Smooth muscle cell of the brain vasculature (primary cell): ENCODE measurements around the gene CTSW.
"Not testable (repeated sequence)": the region's sequence is repeated elsewhere in the genome, so short reads cannot be mapped to it uniquely, and the experiment has no call there.

Experiments
- DNase-seq: peaks from one replicate; pipeline ENCODE4 v3.0.0-alpha.2; 2012; ENCODE audit warnings: low read depth, low spot score

Gene CTSW

DNA sequence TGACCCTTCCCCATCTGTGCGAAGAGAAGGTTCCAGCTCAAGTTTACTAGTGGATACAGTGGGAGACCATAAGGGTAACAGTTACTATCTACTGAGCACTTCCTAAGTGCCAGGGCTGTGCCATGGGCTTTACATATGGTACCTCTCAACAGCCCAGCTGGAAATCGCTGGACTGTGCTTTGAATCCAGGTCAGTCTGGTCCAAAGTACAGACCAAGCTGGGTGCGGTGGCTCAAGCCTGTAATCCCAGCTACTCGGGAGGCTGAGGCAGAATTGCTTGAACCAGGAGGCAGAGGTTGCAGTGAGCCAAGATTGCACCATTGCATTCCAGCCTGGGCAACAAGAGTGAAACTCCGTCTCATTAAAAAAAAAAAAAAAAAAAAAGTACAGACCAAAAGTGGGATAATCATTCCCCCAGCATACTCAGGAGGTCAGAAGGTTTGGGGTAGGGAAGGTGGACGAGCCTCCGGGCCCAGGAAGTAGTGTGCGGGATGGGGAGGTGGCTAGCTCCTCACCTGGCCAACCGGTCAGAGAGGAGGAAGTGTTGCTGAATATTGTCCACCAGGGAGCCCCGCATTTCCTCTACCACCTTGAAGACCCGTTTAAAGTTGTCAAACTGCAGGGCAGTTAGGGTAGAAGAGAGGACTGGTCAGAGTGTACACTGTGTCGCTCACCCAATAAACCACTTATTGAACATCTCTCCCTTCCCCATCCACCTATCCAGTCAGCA, 6.3 kb downstream of the CTSW start:
- DNase-seq = no peak

- no peak for DNase-seq
Measured at GRCh38 chr11:65886826-65887722, 7.4 kb downstream of the CTSW start.

- no peak for DNase-seq
Measured at GRCh38 chr11:65887723-65888162, 8.1 kb downstream of the CTSW start.

GRCh38 chr11:65888163-65888814, 8.7 kb downstream of the CTSW start, which contains the start of gene FIBP:
Gene FIBP, minus strand, starts transcription at chr11:65888471. Its CDS starts 53 bp downstream, at chr11:65888418.
- DNase-seq = peak; percentile 96

DNA sequence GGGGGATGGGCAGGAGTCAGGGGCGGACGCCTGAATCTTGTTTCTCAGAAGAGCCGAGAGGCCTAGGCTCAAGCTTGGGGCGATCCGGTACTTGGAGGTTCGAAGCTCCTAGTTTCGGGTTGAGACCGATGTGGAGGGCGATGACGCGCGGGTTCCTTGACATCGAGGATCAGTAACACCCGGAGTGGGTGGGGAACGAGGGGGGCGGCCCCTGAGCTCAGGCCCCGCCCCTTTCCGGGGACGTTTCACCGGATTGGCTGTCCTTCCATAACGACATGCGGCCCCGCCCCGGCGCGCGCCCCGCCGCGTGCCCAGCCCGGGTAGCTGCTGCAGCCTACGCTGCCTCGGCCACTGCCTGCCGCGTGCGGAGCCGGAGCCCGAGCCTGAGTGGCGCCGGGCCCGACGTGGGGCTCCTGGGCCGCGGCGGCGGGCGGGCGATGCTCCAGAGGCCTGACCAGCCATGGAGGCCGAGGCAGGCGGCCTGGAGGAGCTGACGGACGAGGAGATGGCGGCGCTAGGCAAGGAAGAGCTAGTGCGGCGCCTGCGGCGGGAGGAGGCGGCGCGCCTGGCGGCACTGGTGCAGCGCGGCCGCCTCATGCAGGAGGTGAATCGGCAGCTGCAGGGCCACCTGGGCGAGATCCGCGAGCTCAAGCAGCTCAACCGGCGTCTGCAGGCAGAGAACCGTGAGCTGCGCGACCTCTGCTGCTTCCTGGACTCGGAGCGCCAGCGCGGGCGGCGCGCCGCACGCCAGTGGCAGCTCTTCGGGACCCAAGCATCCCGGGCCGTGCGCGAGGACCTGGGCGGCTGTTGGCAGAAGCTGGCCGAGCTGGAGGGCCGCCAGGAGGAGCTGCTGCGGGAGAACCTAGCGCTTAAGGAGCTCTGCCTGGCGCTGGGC, 10.9 kb downstream of the CTSW start, which contains the start of gene CCDC85B:
TSS of gene CCDC85B (plus strand) at position 350 of the 895 bp plus-strand sequence. CDS start at position 461, 111 bp downstream.
- DNase-seq = peak; percentile 92

- no peak for DNase-seq
Measured at GRCh38 chr11:65891219-65892136, 11.8 kb downstream of the CTSW start.

DNA sequence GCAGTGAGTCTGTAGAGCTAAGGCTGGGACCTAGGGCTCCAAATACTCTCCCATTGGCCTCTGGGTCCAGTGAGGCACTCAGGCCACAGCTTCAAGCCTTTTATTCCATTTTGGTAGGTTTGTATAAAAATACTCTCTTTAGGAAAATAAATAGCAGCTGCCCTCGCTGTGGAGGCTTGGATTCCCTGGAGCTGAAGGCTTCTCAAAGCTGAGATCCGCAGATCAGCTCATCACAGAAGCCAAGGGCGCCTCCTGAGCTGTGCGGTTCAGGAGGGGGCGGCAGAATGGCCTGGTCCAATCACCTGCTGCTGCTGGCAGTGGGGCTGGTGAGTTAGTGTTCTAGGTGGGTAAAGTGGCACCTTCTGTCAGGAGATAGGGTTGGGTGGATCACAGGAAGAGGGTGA, 12.5 kb downstream of the CTSW start:
- DNase-seq = not testable (repeated sequence)

- no peak for DNase-seq
Measured at GRCh38 chr11:65892661-65893317, 13.2 kb downstream of the CTSW start.

GRCh38 chr11:65894034-65894591, 14.5 kb downstream of the CTSW start:
- DNase-seq = no peak

DNA sequence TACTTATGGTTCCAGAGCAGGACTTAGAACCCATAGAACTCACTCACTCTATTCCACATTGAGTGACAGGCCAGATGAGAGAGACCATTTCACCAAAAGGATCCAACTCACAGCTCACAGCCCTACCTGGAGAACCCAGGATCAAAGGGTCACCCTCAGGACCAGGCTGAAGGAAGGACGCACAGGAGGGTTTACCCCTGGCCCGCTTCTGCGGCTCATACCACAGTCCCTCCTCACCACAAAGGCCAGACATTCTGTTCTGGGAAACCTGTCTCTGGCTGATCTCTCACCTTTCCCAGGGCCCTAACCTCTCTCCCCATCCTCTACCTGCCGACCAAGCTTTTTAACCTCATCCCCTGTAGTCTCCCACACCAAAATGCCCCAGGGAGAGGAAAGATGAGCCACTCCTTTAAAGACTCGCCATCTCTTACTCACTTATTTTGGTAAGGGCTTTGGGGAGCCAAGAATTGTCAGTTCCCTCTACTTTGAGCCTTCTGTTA, 15.9 kb downstream of the CTSW start:
- DNase-seq = no peak

- DNase-seq = no peak
Measured at GRCh38 chr11:65896034-65896999, 16.7 kb downstream of the CTSW start.

- DNase-seq = no peak
Measured at GRCh38 chr11:65897020-65897471, 17.4 kb downstream of the CTSW start.

DNA sequence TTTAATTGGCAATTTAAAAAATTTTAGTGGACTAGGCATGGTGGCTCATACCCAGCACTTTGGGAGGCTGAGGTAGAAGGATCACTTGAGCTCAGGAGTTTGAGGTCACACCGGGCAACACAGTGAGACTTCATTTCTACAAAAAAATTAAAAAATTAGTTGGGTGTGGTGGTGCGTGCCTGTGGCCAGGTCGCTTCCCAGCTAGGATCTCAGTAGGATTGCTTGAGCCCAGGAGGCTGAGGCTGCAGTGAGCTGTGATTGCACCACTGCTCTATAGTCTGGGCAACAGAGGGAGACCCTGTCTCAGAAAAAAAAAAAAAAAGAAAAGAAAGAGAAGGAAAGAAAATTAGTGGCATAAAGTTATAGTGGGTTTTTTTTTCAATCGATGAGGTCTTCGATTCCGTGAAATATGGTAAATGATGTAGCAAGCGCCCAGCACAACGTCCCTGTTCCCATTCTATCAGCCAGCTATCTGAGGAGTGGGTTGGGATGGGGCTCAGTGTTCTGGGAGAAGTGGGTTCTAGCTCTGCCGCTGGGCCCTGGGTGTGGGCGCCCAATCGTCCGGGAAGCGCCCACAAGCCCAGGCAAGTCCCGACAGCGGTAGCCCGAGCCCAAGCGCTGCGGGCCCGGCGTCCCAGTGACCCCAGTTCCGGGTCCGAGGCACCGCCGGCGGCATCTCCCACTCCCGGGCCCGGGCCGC, 19.2 kb downstream of the CTSW start:
- DNase-seq = no peak

GRCh38 chr11:65899356-65900124, 19.9 kb downstream of the CTSW start:
- DNase-seq = no peak

GRCh38 chr11:65900125-65900898, 20.7 kb downstream of the CTSW start, which contains the start of gene FOSL1:
Gene FOSL1, minus strand, starts transcription at chr11:65900388. Its CDS starts 49 bp downstream, at chr11:65900339.
- DNase-seq = peak; percentile 80
